Retinal pigment epithelial cell (primary cell): ENCODE results near the gene MYO1H.

Source experiments
- DNase-seq: peaks from one replicate; pipeline ENCODE4 v3.0.0-alpha.2; 2010; ENCODE audit warnings: low read depth
- H3K4me3 ChIP-seq: 2 replicates; pipeline ENCODE4 v1.5.1; 2011; ENCODE audit warnings: mild to moderate bottlenecking, low read length, control low read depth, moderate library complexity
- TF ChIP-seq, protein P1 (sequence below): conservative IDR thresholded peaks from 2 replicates; pipeline ENCODE4 v1.5.1; 2011; ENCODE audit warnings: low read depth, low read length, control low read depth, inconsistent platforms

The MYO1H gene

DNA sequence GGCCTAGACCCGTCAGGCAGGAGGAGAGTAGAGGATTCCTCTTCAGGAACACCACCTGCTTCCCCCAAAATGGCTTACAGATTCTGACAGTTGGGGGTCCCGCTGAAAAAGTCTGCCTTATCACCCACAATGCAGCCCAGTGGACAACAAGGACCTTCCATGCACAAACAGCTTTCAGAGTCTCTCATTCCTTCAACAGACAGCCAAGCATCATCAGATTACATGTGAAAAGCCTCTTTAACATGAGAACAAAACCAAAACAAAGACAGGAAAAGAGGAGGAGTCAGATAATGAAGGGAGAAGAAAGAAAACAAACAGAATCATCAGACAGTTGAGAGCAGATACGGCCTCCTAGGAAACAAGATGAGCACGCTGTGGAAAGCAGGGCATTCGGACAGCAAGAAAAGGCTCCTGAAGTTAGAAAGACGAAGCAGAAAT, 111.1 kb downstream of the MYO1H start:
- DNase-seq, result no peak
- no peak overlapping the region for H3K4me3 ChIP-seq
- TF ChIP-seq, protein P1, sequence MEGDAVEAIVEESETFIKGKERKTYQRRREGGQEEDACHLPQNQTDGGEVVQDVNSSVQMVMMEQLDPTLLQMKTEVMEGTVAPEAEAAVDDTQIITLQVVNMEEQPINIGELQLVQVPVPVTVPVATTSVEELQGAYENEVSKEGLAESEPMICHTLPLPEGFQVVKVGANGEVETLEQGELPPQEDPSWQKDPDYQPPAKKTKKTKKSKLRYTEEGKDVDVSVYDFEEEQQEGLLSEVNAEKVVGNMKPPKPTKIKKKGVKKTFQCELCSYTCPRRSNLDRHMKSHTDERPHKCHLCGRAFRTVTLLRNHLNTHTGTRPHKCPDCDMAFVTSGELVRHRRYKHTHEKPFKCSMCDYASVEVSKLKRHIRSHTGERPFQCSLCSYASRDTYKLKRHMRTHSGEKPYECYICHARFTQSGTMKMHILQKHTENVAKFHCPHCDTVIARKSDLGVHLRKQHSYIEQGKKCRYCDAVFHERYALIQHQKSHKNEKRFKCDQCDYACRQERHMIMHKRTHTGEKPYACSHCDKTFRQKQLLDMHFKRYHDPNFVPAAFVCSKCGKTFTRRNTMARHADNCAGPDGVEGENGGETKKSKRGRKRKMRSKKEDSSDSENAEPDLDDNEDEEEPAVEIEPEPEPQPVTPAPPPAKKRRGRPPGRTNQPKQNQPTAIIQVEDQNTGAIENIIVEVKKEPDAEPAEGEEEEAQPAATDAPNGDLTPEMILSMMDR, result no peak

DNA sequence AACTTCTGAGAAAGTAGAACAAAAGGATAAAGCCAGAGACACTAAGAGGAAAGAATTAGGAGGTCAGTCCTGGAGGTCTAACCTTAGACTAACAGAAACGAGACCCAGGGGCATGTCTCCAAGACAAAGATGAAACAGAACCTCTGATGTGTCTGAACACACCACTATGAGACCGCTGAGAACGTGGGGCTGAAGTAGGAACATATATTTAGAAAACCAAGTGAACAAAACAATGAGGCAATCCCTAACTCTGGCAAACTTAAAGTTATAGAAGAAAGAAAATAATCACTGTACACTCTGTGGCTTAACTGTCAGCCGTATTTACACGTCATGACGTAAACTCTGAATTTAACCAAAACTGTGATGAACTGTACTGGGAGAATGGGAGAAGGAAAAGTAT, 111.5 kb downstream of the MYO1H start:
- H3K4me3 ChIP-seq, result no peak overlapping the region
- TF ChIP-seq, protein P1, result no peak
- no peak for DNase-seq

DNA sequence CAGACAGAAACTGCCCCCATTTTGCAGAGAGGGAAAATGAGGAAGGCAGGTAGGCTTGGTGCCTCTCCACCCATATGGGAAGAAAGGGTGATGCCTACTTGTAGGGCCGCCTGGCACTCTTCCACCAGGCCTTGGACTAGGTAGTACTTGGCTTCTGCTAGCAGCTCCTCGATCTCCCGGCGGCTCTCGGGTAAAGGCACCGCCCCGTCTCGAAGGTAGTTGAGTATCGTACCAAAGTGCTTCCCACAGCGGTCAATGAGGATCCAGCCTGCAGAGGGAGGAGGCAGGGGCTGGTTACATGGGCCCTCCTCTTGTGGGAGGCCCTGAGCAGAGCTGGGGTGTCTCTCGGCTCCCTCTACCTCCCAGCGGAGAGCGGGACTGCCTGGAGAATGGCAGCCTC, 112.8 kb downstream of the MYO1H start:
- TF ChIP-seq, protein P1, result no peak
- no peak for DNase-seq
- H3K4me3 ChIP-seq, result no peak overlapping the region

DNA sequence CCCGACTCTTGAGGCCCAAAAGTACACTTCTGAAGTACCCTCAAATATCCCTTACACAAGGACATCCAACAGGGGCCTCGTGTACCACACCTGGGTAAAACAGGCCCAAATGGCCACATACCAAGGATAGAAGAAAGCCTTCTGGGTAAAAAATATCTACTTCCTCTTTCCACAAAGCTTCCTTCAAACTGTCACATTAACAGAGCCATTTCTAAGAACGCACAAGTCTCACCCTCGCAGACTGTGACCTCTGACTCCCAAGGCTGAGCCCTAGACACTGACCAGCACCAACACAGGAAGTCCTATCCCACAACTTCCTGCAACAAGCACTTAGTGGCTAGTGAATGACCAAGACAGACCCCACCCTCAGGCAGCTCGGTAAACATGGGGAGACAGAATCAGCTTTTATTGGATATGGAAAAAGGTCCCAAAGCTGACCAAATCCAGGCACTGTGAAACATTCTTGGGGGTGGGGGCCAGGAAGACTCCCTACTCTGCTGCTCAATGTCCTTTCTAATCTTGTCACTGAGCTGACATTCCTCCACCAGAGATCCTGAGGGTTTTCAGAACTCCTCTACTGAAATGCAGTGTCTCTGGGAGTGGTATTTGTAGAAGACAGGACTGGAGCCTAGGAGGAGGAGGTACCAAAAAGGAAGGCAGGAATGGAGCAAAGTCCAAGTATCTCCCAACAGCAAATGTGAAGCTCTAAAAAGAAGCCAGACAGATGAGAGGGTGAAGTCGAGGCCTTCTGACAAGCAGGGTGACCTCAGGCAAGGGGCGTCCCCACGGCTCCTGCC, 113.5 kb downstream of the MYO1H start:
- DNase-seq, result no peak
- H3K4me3 ChIP-seq, result no peak overlapping the region
- TF ChIP-seq, protein P1, result no peak

DNA sequence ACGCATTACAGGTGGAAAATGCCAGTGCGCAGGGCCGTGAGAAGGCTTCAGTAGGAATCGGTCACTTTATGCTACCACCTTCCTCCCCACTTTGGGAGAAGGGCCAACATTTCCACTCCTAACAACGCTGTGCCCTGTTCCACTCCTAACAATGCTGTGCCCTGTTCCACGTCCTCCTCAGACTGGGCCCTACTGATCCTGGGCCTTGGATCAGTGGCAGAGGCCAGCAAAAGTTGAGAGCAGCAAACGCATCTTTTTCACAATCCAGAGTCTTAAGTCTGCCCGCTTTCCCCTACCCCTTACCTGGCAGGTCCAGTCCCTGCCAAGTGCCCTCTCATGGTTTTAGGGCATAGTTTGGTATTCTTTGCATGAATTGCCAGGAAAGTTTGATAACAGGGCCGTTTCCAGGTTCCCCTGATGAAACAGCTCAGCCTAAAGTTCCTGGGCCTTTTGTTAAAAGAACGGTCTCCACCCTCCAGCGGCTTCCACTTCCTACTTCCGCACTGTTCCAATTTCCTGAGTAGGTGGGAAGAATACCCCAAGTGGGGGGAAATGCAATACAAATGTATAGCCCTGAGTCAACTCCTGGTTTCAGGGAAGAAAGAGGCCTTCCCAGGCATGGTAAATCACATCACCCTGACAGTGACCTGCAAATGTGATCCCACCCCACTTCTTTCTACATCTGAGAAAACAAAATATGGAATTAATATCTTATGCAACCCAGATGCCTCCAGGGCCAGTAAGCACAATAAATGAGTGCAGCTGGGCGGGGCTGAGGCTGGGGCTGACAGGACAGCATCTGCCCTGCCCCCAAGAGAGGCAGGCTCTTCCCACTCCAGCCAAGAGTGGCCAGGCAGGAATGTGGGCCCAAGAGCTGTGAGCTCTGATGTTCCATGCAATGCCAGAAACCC, 114.4 kb downstream of the MYO1H start:
- peak; percentile 22 for DNase-seq
- no peak overlapping the region for H3K4me3 ChIP-seq
- TF ChIP-seq, protein P1, result no peak

DNA sequence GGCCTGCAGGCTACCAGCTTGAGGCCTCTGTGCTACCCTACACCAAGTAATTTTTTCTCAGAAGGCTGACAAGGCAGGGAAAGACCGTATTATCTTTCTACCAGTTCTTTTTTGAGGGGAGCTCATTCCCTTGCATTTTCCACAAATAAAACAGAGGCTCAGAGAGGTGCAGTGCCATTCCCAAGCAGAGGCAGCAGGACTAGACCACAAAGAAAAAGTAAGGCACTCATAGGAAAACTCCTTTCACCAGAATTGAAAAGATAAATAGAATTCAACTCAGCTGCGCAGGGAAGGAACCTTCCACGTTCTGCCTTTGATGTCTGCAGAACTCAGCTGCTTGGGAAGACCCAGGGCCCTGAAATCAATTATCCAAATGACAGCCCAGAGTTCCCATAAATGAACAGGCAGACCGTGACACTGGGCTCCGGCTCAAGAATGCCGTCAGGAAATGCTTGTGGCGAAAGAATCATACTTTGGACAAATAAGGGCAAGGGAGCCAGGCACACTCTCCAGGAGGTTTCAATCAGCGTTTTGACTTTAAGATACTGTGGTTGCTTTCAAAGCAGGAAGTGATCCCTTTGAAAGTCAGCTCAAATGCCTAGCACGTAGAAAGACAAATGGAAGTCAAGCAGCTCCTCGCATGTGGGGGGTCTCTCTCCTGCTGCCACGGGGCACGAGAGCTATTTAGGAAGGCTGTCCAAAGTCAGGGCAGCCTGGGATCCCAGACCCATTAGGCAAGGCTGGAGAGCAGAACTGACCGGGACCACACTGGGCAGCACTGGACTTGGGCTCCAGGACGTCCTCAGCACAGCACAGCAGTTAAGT, 115.4 kb downstream of the MYO1H start:
- DNase-seq, result peak; percentile 54
- H3K4me3 ChIP-seq, result no peak overlapping the region
- TF ChIP-seq, protein P1, result no peak
